HG03457 (cell line): Measurements from ENCODE around the gene FAM222A.

Source experiments
- ATAC-seq: cut with Tn5 transposase; IDR thresholded peaks from one replicate; pipeline ENCODE4 v1.9.1; 2021; ENCODE audit warnings: moderate number of reproducible peaks; ENCODE audit not compliant: unreplicated experiment

Gene FAM222A

GRCh38 chr12:109724321-109724892 is 10.8 kb downstream of the FAM222A start:
- no peak for ATAC-seq

- no peak for ATAC-seq
Observed at GRCh38 chr12:109725321-109726105, 11.9 kb downstream of the FAM222A start.

- ATAC-seq, result no peak
Observed at GRCh38 chr12:109726106-109726497, 12.5 kb downstream of the FAM222A start.

GRCh38 chr12:109726511-109727038 is 12.9 kb downstream of the FAM222A start:
- no peak for ATAC-seq

- no peak for ATAC-seq
Observed at GRCh38 chr12:109727039-109727723, 13.6 kb downstream of the FAM222A start.

GRCh38 chr12:109727746-109728726 is 14.4 kb downstream of the FAM222A start:
- ATAC-seq, result no peak

GRCh38 chr12:109728921-109729320 is 15.3 kb downstream of the FAM222A start:
- ATAC-seq, result no peak

GRCh38 chr12:109729371-109729781 is 15.8 kb downstream of the FAM222A start:
- no peak for ATAC-seq

- ATAC-seq, result no peak
Observed at GRCh38 chr12:109729801-109730200, 16.2 kb downstream of the FAM222A start.

- ATAC-seq, result no peak
Observed at GRCh38 chr12:109730306-109731145, 16.9 kb downstream of the FAM222A start.

GRCh38 chr12:109731231-109731731 is 17.7 kb downstream of the FAM222A start:
- no peak for ATAC-seq

- ATAC-seq, result no peak
Observed at GRCh38 chr12:109731806-109732205, 18.2 kb downstream of the FAM222A start.

- ATAC-seq, result no peak
Observed at GRCh38 chr12:109732321-109733305, 19.0 kb downstream of the FAM222A start.

- no peak for ATAC-seq
Observed at GRCh38 chr12:109734219-109735000, 20.8 kb downstream of the FAM222A start.

- no peak for ATAC-seq
Observed at GRCh38 chr12:109735051-109735521, 21.5 kb downstream of the FAM222A start.

GRCh38 chr12:109735825-109736551 is 22.4 kb downstream of the FAM222A start:
- ATAC-seq, result no peak
